HCT116 (cell line): Measurements from ENCODE around the gene NAB2.

ENCODE experiments used
- EZH2 ChIP-seq: fragments of 200-600 bp; sonication (generic); IDR thresholded peaks from 2 replicates; pipeline ENCODE4 v1.6.1; 2017; ENCODE audit warnings: antibody characterized with exemption, mixed run types
- FOSL1 ChIP-seq: IDR thresholded peaks from 2 replicates; pipeline ENCODE4 v1.6.1; 2012; ENCODE audit warnings: low read depth
- SP1 ChIP-seq: IDR thresholded peaks from 2 replicates; pipeline ENCODE4 v1.6.1; 2012; ENCODE audit warnings: low read depth
- ZNF274 ChIP-seq: fragments of 200-500 bp; sonication (Bioruptor generic); IDR thresholded peaks from 2 replicates; pipeline ENCODE4 v1.6.1; 2014; ENCODE audit warnings: mild to moderate bottlenecking, low read depth, low read length, inconsistent platforms
- TF ChIP-seq, protein P1 (sequence below), 3 experiments: fragments of 200-600 bp in 1 of 3; sonication (generic) in 1 of 3; IDR thresholded peaks in 2 of 3; conservative IDR thresholded peaks in 1 of 3; 2 replicates each; pipeline ENCODE4 v1.5.1; 2012 to 2017; ENCODE audit warnings: low read depth in 2 of 3, low read length in 2 of 3, antibody characterized with exemption in 1 of 3, borderline replicate concordance in 1 of 3, control low read depth in 1 of 3, mild to moderate bottlenecking in 1 of 3, mixed read lengths in 1 of 3, mixed run types in 1 of 3, moderate library complexity in 1 of 3; ENCODE audit not compliant: insufficient read depth in 1 of 3

DNA sequence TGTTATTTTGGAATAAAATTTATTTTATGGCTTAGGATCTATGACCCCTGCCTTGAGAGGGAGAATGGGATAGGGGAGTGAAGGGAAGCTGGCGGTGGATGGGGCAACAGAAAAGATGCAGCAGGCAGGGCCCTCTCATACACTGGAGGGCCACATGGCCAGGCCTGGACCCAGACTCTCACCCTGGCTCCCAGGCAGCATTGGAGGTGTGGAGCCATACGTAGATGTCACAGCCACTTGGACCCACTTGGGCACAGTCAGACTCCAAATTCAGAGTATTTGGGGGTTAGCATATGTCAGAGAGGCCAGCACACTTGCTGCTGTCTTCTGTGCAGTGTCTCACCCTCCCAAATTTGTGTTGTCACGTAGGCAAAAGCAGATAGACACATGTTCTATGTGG is 6.5 kb downstream of the NAB2 start:
- TF ChIP-seq, protein P1, sequence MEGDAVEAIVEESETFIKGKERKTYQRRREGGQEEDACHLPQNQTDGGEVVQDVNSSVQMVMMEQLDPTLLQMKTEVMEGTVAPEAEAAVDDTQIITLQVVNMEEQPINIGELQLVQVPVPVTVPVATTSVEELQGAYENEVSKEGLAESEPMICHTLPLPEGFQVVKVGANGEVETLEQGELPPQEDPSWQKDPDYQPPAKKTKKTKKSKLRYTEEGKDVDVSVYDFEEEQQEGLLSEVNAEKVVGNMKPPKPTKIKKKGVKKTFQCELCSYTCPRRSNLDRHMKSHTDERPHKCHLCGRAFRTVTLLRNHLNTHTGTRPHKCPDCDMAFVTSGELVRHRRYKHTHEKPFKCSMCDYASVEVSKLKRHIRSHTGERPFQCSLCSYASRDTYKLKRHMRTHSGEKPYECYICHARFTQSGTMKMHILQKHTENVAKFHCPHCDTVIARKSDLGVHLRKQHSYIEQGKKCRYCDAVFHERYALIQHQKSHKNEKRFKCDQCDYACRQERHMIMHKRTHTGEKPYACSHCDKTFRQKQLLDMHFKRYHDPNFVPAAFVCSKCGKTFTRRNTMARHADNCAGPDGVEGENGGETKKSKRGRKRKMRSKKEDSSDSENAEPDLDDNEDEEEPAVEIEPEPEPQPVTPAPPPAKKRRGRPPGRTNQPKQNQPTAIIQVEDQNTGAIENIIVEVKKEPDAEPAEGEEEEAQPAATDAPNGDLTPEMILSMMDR (IDR thresholded peaks at IDR 0.05 in 2 of 3, conservative IDR thresholded peaks at IDR 0.05 in 1 of 3; ENCODE audit: borderline replicate concordance in 1 of 3, insufficient read depth in 1 of 3, low read depth in 2 of 3, low read length in 2 of 3) = no peak
- TF ChIP-seq ZNF274 (no peak), SP1 (no peak), EZH2 (no peak), FOSL1 (no peak)
